Pons (tissue), 1 donor: ENCODE results near the gene SHOX.

Experiments
- DNase-seq: peaks from one replicate; pipeline ENCODE4 v3.0.0-alpha.2; 2016; ENCODE audit warnings: low spot score

The SHOX gene

GRCh38 chrX:666762-667720 is 36.5 kb downstream of the SHOX start:
- no peak for DNase-seq

- no peak for DNase-seq
Measured at GRCh38 chrX:670645-671044, 40.1 kb downstream of the SHOX start.

- no peak for DNase-seq
Measured at GRCh38 chrX:672931-673330, 42.3 kb downstream of the SHOX start.

GRCh38 chrX:675279-675954 is 44.8 kb downstream of the SHOX start:
- no peak for DNase-seq

GRCh38 chrX:675955-676295 is 45.3 kb downstream of the SHOX start:
- no peak for DNase-seq

- no peak for DNase-seq
Measured at GRCh38 chrX:677376-677775, 46.8 kb downstream of the SHOX start.

GRCh38 chrX:679291-679979 is 48.8 kb downstream of the SHOX start:
- no peak for DNase-seq

- no peak for DNase-seq
Measured at GRCh38 chrX:680062-680461, 49.5 kb downstream of the SHOX start.

GRCh38 chrX:681989-682388 is 51.4 kb downstream of the SHOX start:
- no peak for DNase-seq

- DNase-seq: no peak
Measured at GRCh38 chrX:682892-683291, 52.3 kb downstream of the SHOX start.

- no peak for DNase-seq
Measured at GRCh38 chrX:683576-683975, 53.0 kb downstream of the SHOX start.

GRCh38 chrX:685120-686032 is 54.8 kb downstream of the SHOX start:
- no peak for DNase-seq

- no peak for DNase-seq
Measured at GRCh38 chrX:689983-690382, 59.4 kb downstream of the SHOX start.

- no peak for DNase-seq
Measured at GRCh38 chrX:694800-695199, 64.2 kb downstream of the SHOX start.

GRCh38 chrX:698206-698605 is 67.6 kb downstream of the SHOX start:
- DNase-seq: no peak

- no peak for DNase-seq
Measured at GRCh38 chrX:700936-701335, 70.3 kb downstream of the SHOX start.

- no peak for DNase-seq
Measured at GRCh38 chrX:701673-702072, 71.1 kb downstream of the SHOX start.

GRCh38 chrX:703466-703865 is 72.9 kb downstream of the SHOX start:
- DNase-seq: no peak

GRCh38 chrX:703866-704265 is 73.3 kb downstream of the SHOX start:
- no peak for DNase-seq
